NCI-H460 (cell line): ENCODE results near the gene RIT1. TPM values are rescaled to one million over a fixed set of nuclear protein-coding genes. Genes with fewer than 3 reads are reported as not detected.

Experiments
- DNase-seq: peaks from one replicate; pipeline ENCODE4 v3.0.0-alpha.2; 2016; ENCODE audit warnings: low read depth; ENCODE audit errors: extremely low read depth
- polyA plus RNA-seq: library from polyadenylated mRNA; depleted of rRNA; stranded (reverse); fragments of >200 nt; gene quantifications from 2 replicates; pipeline ENCODE4 v1.2.3, GENCODE V29; 2014; cell fraction: nucleus; rRNA removed
- total RNA-seq: library from RNA; depleted of rRNA; stranded (reverse); fragments of >200 nt; shearing (Covaris generic); gene quantifications from 2 replicates; pipeline ENCODE4 v1.2.3, GENCODE V29; 2014; rRNA removed

Gene RIT1
- 93.4 and 100.0 TPM in 2 replicates for total RNA-seq
- polyA plus RNA-seq, result 28.6 and 42.9 TPM in 2 replicates

- peak; percentile 88 for DNase-seq
These were observed at the start of gene RIT1 for GRCh38 chr1:155911156-155912055. RIT1 (minus strand) TSS chr1:155911349; CDS start chr1:155910761, 588 bp downstream.

- no peak for DNase-seq
These were observed 49.1 kb upstream of the RIT1 start for GRCh38 chr1:155960081-155960745.

GRCh38 chr1:155957411-155957915, 46.3 kb upstream of the RIT1 start:
- DNase-seq, result no peak

GRCh38 chr1:155954645-155955044, 43.5 kb upstream of the RIT1 start:
- DNase-seq, result no peak

- DNase-seq, result no peak
These were observed 41.3 kb upstream of the RIT1 start for GRCh38 chr1:155952505-155952890.

- no peak for DNase-seq
These were observed 40.8 kb upstream of the RIT1 start for GRCh38 chr1:155951753-155952504.

- no peak for DNase-seq
These were observed 39.7 kb upstream of the RIT1 start for GRCh38 chr1:155950829-155951228.

GRCh38 chr1:155947741-155948140, 36.6 kb upstream of the RIT1 start:
- DNase-seq, result no peak

GRCh38 chr1:155947292-155947691, 36.1 kb upstream of the RIT1 start:
- DNase-seq, result no peak

GRCh38 chr1:155946633-155947219, 35.6 kb upstream of the RIT1 start:
- no peak for DNase-seq

- DNase-seq, result no peak
These were observed 33.3 kb upstream of the RIT1 start for GRCh38 chr1:155944444-155944799.

- no peak for DNase-seq
These were observed 31.5 kb upstream of the RIT1 start for GRCh38 chr1:155942578-155943141.

GRCh38 chr1:155941845-155942531, 30.8 kb upstream of the RIT1 start:
- DNase-seq, result no peak

GRCh38 chr1:155940993-155941844, 30.1 kb upstream of the RIT1 start, which contains the start of gene RXFP4:
RXFP4 (plus strand) TSS chr1:155941638; CDS start chr1:155941710, 72 bp downstream.
- DNase-seq, result peak; percentile 80

GRCh38 chr1:155940482-155940992, 29.4 kb upstream of the RIT1 start:
- DNase-seq, result peak; percentile 91

GRCh38 chr1:155938220-155938627, 27.1 kb upstream of the RIT1 start:
- peak; percentile 86 for DNase-seq

GRCh38 chr1:155934936-155935590, 23.9 kb upstream of the RIT1 start:
- no peak for DNase-seq
